Stimulated activated naive B cell treated with anti-CD40 and anti-IgM and Interleukin-4, amounts not matched to agents 10 μg/mL and 1 μg/mL and 100 μg/mL, for 72 hours (primary cell): ENCODE data around the gene DPM2.
A peak's percentile ranks its signal among the peaks of the same experiment; 100 is the strongest.

ENCODE experiments used
- ATAC-seq, 2 donors: fragments of 150-1000 bp; cut with Tn5 transposase; replicated peaks; 2 replicates each; pipeline ENCODE4 v1.10.0; 2021; ENCODE audit warnings: moderate library complexity in 1 of 2
- DNase-seq: peaks from one replicate; pipeline ENCODE4 v3.0.0; 2021
- H3K27ac Mint-ChIP-seq: one replicate; pipeline ENCODE4 v1.8.0; 2022; ENCODE audit warnings: mild to moderate bottlenecking, mixed read lengths
- H3K27me3 Mint-ChIP-seq, 2 donors: one replicate each; pipeline ENCODE4 v1.8.0; 2022; ENCODE audit warnings: mixed read lengths in 2 of 2
- H3K36me3 Mint-ChIP-seq, 2 donors: one replicate each; pipeline ENCODE4 v1.8.0; 2022; ENCODE audit warnings: mixed read lengths in 2 of 2, mild to moderate bottlenecking in 1 of 2
- H3K4me1 Mint-ChIP-seq, 2 donors: one replicate each; pipeline ENCODE4 v1.8.0; 2022; ENCODE audit warnings: mixed read lengths in 2 of 2, mild to moderate bottlenecking in 1 of 2
- H3K4me3 Mint-ChIP-seq, 2 donors: one replicate each; pipeline ENCODE4 v1.8.0; 2022; ENCODE audit warnings: mild to moderate bottlenecking in 2 of 2, mixed read lengths in 2 of 2, moderate library complexity in 1 of 2
- H3K9me3 Mint-ChIP-seq, 2 donors: one replicate each; pipeline ENCODE4 v1.8.0; 2022; ENCODE audit warnings: mixed read lengths in 2 of 2, mild to moderate bottlenecking in 1 of 2

The DPM2 gene

GRCh38 chr9:127937388-127938297, at the start of gene DPM2:
Gene DPM2, minus strand, starts transcription at chr9:127937854. Its CDS starts 34 bp downstream, at chr9:127937820.
- Mint-ChIP-seq H3K27ac (peak within 1 kb of the TSS; percentile 93), H3K4me3 (peak within 1 kb of the TSS; percentile 93 to 95), H3K9me3 (no peaks in the 10 kb centered on the region), H3K27me3 (no peaks in the 10 kb centered on the region), H3K36me3 (peaks cover 28 to 48% of the 10 kb centered on the region in 2 donors), H3K4me1 (peaks cover 44 to 46% of the 10 kb centered on the region in 2 donors)
- ATAC-seq (peak; percentile 97 to 98), DNase-seq (peak; percentile 80)

GRCh38 chr9:127987103-127987614, 49.5 kb upstream of the DPM2 start:
- Mint-ChIP-seq H3K27me3 (no peaks in the 10 kb centered on the region), H3K4me3 (no peak overlapping the region), H3K36me3 (no peaks in the 10 kb centered on the region), H3K4me1 (peaks cover 48 to 70% of the 10 kb centered on the region in 2 donors), H3K9me3 (no peaks in the 10 kb centered on the region), H3K27ac (peak overlapping the region; percentile 87)
- ATAC-seq: peak; percentile 26 to 48
- DNase-seq: peak; percentile 27

GRCh38 chr9:127985011-127985410, 47.4 kb upstream of the DPM2 start:
- ATAC-seq (no peak), DNase-seq (no peak)
- Mint-ChIP-seq H3K4me3 (no peak overlapping the region), H3K4me1 (peaks cover 41 to 63% of the 10 kb centered on the region in 2 donors), H3K9me3 (no peaks in the 10 kb centered on the region), H3K27me3 (no peaks in the 10 kb centered on the region), H3K27ac (peak overlapping the region; percentile 42), H3K36me3 (no peaks in the 10 kb centered on the region)

GRCh38 chr9:127983847-127984289, 46.2 kb upstream of the DPM2 start:
- DNase-seq: peak; percentile 69
- ATAC-seq: peak; percentile 52 to 58
- Mint-ChIP-seq H3K27me3 (no peaks in the 10 kb centered on the region), H3K27ac (peak overlapping the region; percentile 91), H3K36me3 (peaks cover 0 to 3% of the 10 kb centered on the region in 2 donors), H3K9me3 (no peaks in the 10 kb centered on the region), H3K4me1 (peaks cover 43 to 67% of the 10 kb centered on the region in 2 donors), H3K4me3 (peak overlapping the region; percentile 15 to 63)

- Mint-ChIP-seq H3K27ac (peak overlapping the region; percentile 91), H3K27me3 (no peaks in the 10 kb centered on the region), H3K36me3 (peaks cover 0 to 4% of the 10 kb centered on the region in 2 donors), H3K9me3 (no peaks in the 10 kb centered on the region), H3K4me3 (no peak overlapping the region), H3K4me1 (peaks cover 45 to 73% of the 10 kb centered on the region in 2 donors)
- DNase-seq: no peak
- ATAC-seq: no peak
Observed at GRCh38 chr9:127982912-127983311, 45.3 kb upstream of the DPM2 start.

GRCh38 chr9:127981559-127982121, 44.0 kb upstream of the DPM2 start:
- ATAC-seq (no peak), DNase-seq (no peak)
- H3K4me1 Mint-ChIP-seq: peaks cover 43 to 75% of the 10 kb centered on the region in 2 donors
- no peaks in the 10 kb centered on the region for H3K9me3 Mint-ChIP-seq
- no peaks in the 10 kb centered on the region for H3K27me3 Mint-ChIP-seq
- peak overlapping the region; percentile 92 to 94 for H3K4me3 Mint-ChIP-seq
- H3K36me3 Mint-ChIP-seq: peaks cover 0 to 4% of the 10 kb centered on the region in 2 donors
- peak overlapping the region; percentile 97 for H3K27ac Mint-ChIP-seq

- Mint-ChIP-seq H3K4me3 (peak within 1 kb of the TSS; percentile 94 to 95), H3K4me1 (peaks cover 46 to 79% of the 10 kb centered on the region in 2 donors)
- peak; percentile 85 to 90 for ATAC-seq
Observed at GRCh38 chr9:127980706-127981558, 43.3 kb upstream of the DPM2 start, which contains the start of gene EEIG1. Gene EEIG1, minus strand, starts transcription at chr9:127980989. Its CDS starts 852 bp downstream, at chr9:127980137.

GRCh38 chr9:127980060-127980705, 42.5 kb upstream of the DPM2 start:
- DNase-seq (peak; percentile 46), ATAC-seq (peak; percentile 18 to 27)
- H3K4me1 Mint-ChIP-seq: peaks cover 53 to 84% of the 10 kb centered on the region in 2 donors
- no peaks in the 10 kb centered on the region for H3K27me3 Mint-ChIP-seq
- peaks cover 3 to 12% of the 10 kb centered on the region in 2 donors for H3K36me3 Mint-ChIP-seq
- peak overlapping the region; percentile 88 for H3K27ac Mint-ChIP-seq
- H3K9me3 Mint-ChIP-seq: no peaks in the 10 kb centered on the region
- H3K4me3 Mint-ChIP-seq: peak overlapping the region; percentile 93 to 95

More at GRCh38 chr9:127980706-127981558, 43.3 kb upstream of the DPM2 start, which contains the start of gene EEIG1:
- H3K36me3 Mint-ChIP-seq: peaks cover 0 to 6% of the 10 kb centered on the region in 2 donors
- H3K27me3 Mint-ChIP-seq: no peaks in the 10 kb centered on the region
- peak within 1 kb of the TSS; percentile 97 for H3K27ac Mint-ChIP-seq
- DNase-seq: peak; percentile 94
- H3K9me3 Mint-ChIP-seq: no peaks in the 10 kb centered on the region

- Mint-ChIP-seq H3K36me3 (peaks cover 3 to 12% of the 10 kb centered on the region in 2 donors), H3K9me3 (no peaks in the 10 kb centered on the region), H3K4me3 (peak overlapping the region; percentile 93 to 95), H3K27me3 (no peaks in the 10 kb centered on the region), H3K27ac (peak overlapping the region; percentile 88), H3K4me1 (peaks cover 54 to 84% of the 10 kb centered on the region in 2 donors)
- ATAC-seq (peak in 1 of 2 donors; percentile 7), DNase-seq (no peak)
Observed at GRCh38 chr9:127979333-127980059, 41.8 kb upstream of the DPM2 start.

GRCh38 chr9:127979015-127979332, 41.3 kb upstream of the DPM2 start:
- DNase-seq (no peak), ATAC-seq (no peak)
- peak overlapping the region; percentile 93 to 95 for H3K4me3 Mint-ChIP-seq
- H3K4me1 Mint-ChIP-seq: peaks cover 58 to 86% of the 10 kb centered on the region in 2 donors
- peak overlapping the region; percentile 75 for H3K27ac Mint-ChIP-seq
- peaks cover 3 to 12% of the 10 kb centered on the region in 2 donors for H3K36me3 Mint-ChIP-seq
- no peaks in the 10 kb centered on the region for H3K27me3 Mint-ChIP-seq
- H3K9me3 Mint-ChIP-seq: no peaks in the 10 kb centered on the region

- no peaks in the 10 kb centered on the region for H3K9me3 Mint-ChIP-seq
- ATAC-seq (no peak), DNase-seq (no peak)
- H3K36me3 Mint-ChIP-seq: peaks cover 3 to 12% of the 10 kb centered on the region in 2 donors
- H3K27me3 Mint-ChIP-seq: no peaks in the 10 kb centered on the region
- H3K4me1 Mint-ChIP-seq: peaks cover 56 to 86% of the 10 kb centered on the region in 2 donors
- no peak overlapping the region for H3K27ac Mint-ChIP-seq
- peak overlapping the region; percentile 69 to 71 for H3K4me3 Mint-ChIP-seq
Observed at GRCh38 chr9:127977884-127978647, 40.4 kb upstream of the DPM2 start.
